Astrocyte of the spinal cord (primary cell): Measurements from ENCODE around the gene PCSK6.

Experiments
- DNase-seq: peaks from one replicate; pipeline ENCODE4 v3.0.0; 2011; ENCODE audit warnings: low read depth, low spot score
- H3K4me3 ChIP-seq: 2 replicates; pipeline ENCODE4 v1.5.1; 2011; ENCODE audit warnings: low read depth, mild to moderate bottlenecking, low read length, moderate library complexity
- in situ Hi-C: cut with HindIII; loops from 2 replicates; pipeline ENCODE4 v1.10.0; 2017; ENCODE audit warnings: low sequenced_read_pairs
- TF ChIP-seq, protein P1 (sequence below): IDR thresholded peaks from 2 replicates; pipeline ENCODE4 v1.5.1; 2012; ENCODE audit warnings: low read depth, mild to moderate bottlenecking, low read length, inconsistent platforms

Gene PCSK6

DNA sequence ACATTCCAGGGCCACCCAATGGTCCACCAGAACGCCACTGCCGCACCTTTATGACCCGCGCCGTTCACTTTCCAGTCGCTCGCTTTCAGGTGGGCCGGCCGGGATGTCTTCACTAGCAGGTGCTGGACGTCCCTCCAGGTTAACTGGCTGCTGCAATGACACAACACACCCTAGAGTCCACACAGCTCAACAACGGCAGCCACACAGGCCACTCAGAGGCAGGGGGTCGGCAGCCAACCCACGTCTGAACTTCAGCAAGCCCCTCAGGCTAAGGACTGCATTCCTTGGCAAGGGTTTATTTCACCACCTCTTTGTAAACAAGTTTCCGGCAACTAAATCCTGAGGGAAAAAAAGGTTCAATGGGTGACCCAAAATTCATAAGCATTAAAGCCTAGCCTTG, 105.2 kb downstream of the PCSK6 start:
- TF ChIP-seq, protein P1, sequence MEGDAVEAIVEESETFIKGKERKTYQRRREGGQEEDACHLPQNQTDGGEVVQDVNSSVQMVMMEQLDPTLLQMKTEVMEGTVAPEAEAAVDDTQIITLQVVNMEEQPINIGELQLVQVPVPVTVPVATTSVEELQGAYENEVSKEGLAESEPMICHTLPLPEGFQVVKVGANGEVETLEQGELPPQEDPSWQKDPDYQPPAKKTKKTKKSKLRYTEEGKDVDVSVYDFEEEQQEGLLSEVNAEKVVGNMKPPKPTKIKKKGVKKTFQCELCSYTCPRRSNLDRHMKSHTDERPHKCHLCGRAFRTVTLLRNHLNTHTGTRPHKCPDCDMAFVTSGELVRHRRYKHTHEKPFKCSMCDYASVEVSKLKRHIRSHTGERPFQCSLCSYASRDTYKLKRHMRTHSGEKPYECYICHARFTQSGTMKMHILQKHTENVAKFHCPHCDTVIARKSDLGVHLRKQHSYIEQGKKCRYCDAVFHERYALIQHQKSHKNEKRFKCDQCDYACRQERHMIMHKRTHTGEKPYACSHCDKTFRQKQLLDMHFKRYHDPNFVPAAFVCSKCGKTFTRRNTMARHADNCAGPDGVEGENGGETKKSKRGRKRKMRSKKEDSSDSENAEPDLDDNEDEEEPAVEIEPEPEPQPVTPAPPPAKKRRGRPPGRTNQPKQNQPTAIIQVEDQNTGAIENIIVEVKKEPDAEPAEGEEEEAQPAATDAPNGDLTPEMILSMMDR = no peak
- no peak for DNase-seq

DNA sequence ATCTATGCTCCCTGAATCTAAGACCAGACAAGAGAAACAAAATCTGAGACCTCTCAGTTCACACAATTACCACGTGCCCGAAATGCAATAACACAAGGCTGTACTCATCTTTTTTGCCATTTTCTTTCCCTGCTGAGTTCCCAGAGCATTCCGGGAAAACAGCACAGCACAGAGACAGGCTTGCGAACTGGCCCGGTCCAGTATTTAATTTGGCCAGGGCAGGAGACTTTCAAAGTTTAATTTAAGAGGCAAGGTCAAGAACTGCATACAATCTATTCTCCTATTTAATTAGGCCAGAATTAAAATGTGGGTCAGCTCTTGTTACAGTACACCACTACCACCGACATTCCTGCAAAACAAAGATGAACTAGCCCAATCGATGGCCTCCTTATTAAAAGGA, 107.0 kb downstream of the PCSK6 start:
- no peak overlapping the region for H3K4me3 ChIP-seq
- no peak for DNase-seq
- in situ Hi-C loops = no loop called here
- TF ChIP-seq, protein P1 = no peak

More for the DNA sequence above, 105.2 kb downstream of the PCSK6 start:
- in situ Hi-C loops = no loop called here
- no peak overlapping the region for H3K4me3 ChIP-seq

DNA sequence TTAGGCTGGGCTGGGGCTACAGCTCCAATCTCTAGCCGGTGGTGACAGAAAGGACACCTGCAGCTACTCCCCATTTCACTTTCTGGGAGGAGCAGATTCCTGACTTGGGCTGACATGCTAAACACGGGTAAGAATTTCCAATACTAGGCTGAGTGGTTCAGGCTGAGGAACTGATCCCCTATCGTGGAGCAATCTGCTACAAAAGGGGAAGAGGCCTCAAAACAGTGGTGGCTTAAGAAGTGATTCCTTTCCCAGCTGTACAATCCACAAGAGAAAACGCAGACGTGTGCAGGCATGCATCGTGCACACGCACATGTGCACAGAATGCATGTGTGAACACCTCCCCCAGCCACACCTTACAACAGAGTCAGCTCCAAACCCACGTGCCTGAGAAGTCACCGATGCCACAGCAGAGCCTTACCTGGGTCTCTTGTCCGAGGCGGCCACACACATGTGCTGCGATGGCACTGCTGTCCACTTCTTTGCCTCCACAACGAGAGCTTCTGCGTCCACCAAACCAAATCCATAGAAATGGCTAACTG, 107.8 kb downstream of the PCSK6 start:
- in situ Hi-C loops = no loop called here
- TF ChIP-seq, protein P1 = no peak
- DNase-seq = no peak
- no peak overlapping the region for H3K4me3 ChIP-seq

DNA sequence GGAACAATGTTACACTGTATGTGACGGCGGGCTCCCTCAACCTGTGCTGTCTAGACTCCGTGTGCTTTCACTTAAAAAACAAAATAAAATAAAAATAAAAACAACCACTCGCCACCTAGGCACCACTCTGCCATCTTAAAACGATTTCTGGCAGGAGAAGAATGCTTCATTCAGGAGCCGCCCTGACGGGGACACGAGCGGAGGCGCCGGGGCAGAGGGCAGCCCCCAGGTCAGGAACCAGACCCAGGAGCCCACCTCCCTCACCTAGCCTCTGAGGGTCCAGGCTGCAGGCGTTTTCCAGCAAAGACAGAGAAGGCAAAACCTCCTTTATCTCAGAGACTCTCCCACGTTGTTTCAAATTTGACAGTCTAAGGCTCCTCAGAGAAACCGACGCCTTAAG, 109.4 kb downstream of the PCSK6 start:
- no peak for DNase-seq
- TF ChIP-seq, protein P1 = no peak
- in situ Hi-C loops = no loop called here
- H3K4me3 ChIP-seq = no peak overlapping the region

DNA sequence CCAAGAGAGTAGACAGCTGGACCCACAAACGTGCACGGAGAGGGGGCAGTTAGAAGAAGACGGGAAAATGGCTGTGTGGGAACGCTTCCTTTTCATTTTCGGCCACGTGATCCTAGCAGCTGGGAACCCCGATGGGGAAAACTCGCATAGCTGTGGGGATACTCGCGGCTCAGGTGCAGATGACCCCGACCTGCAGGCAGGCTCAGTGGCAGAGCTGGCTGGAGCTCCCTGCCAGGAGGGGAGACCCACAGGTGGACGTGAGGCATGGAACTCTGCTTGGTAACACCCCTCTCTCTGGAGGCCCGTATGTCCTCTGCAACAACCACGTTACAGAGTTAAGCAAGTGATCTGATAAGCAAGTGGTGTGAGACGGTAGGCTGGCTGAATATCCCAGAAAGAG, 109.9 kb downstream of the PCSK6 start:
- TF ChIP-seq, protein P1 = no peak
- in situ Hi-C loops = no loop called here
- H3K4me3 ChIP-seq = no peak overlapping the region
- DNase-seq = no peak

DNA sequence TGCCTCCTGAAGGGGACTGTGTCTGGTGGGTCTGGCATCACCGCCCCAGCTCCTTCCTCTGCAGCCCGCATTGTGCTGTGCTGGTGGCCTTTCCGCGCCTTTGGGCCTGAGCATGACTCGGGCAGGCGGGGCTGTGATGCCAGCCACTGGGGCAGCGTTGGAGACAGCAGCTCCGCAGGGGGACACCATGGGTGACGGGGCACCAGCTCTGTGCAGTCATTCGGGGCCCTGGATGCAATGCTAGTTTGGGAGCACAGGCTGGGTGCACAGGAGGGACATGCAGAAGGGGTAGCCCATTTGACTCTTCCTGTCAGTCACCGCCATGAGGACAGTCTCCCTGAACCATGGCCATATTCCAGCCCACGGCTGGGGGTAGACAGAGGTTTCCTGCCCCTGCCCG, 110.6 kb downstream of the PCSK6 start:
- in situ Hi-C loops = no loop called here
- DNase-seq = no peak
- no peak overlapping the region for H3K4me3 ChIP-seq
- TF ChIP-seq, protein P1 = no peak
